Erythroblast (primary cell): Measurements from ENCODE around the gene AMT.

Source experiments
- GATA1 ChIP-seq: IDR thresholded peaks from 2 replicates; pipeline ENCODE4 v1.6.1; 2011; ENCODE audit warnings: low read depth, mild to moderate bottlenecking, control low read depth, low read length, moderate library complexity
- POLR2A ChIP-seq: IDR thresholded peaks from 2 replicates; pipeline ENCODE4 v1.6.1; 2011; ENCODE audit warnings: mild to moderate bottlenecking, low read length

GRCh38 chr3:49413338-49413734 is 8.9 kb downstream of the AMT start:
- TF ChIP-seq POLR2A: no peak
- TF ChIP-seq GATA1: no peak
